HepG2 (cell line): ENCODE data around the gene RABEPK. TPM values are rescaled to one million over a fixed set of nuclear protein-coding genes. Genes with fewer than 3 reads are reported as not detected.

Experiments
- CREB1 ChIP-seq, 2 experiments: fragments of 450-650 bp in 1 of 2; IDR thresholded peaks; 2 replicates each; pipeline ENCODE4 v1.6.1; 2016 to 2017; ENCODE audit warnings: control low read depth in 1 of 2, mild to moderate bottlenecking in 1 of 2, missing compliant biosample characterization in 1 of 2, missing genetic modification characterization in 1 of 2
- CSRNP2 ChIP-seq: sonication (generic); formaldehyde crosslinking; conservative IDR thresholded peaks from 2 replicates; pipeline ENCODE4 v1.8.0; 2022; ENCODE audit warnings: low read depth, missing genetic modification reagents
- JUN ChIP-seq: sonication (generic); formaldehyde crosslinking; IDR thresholded peaks from 2 replicates; pipeline ENCODE4 v1.4.0; 2020; ENCODE audit warnings: mild to moderate bottlenecking, missing genetic modification reagents
- MIER2 ChIP-seq: IDR thresholded peaks from 2 replicates; pipeline ENCODE4 v1.6.1; 2016; ENCODE audit warnings: missing biosample characterization, missing genetic modification reagents
- POLR2G ChIP-seq: fragments of 200-400 bp; formaldehyde crosslinking; IDR thresholded peaks from 2 replicates; pipeline ENCODE4 v1.6.1; 2018; ENCODE audit warnings: mild to moderate bottlenecking, low read depth, low read length, moderate library complexity
- REST ChIP-seq, 2 experiments: IDR thresholded peaks; 2 replicates each; pipeline ENCODE4 v1.6.1; 2011 to 2012; ENCODE audit warnings: low read length in 2 of 2, borderline replicate concordance in 1 of 2, low read depth in 1 of 2, mild to moderate bottlenecking in 1 of 2, moderate library complexity in 1 of 2
- SALL1 ChIP-seq: sonication (generic); formaldehyde crosslinking; IDR thresholded peaks from 2 replicates; pipeline ENCODE4 v1.8.0; 2022; ENCODE audit warnings: mild to moderate bottlenecking, missing genetic modification reagents
- SNAI1 ChIP-seq: sonication (generic); formaldehyde crosslinking; IDR thresholded peaks from 2 replicates; pipeline ENCODE4 v1.5.0; 2020; ENCODE audit warnings: mild to moderate bottlenecking, missing genetic modification reagents, borderline replicate concordance
- TRIM22 ChIP-seq: fragments of 450-650 bp; IDR thresholded peaks from 2 replicates; pipeline ENCODE4 v1.6.1; 2017
- ZFP41 ChIP-seq: sonication (generic); formaldehyde crosslinking; IDR thresholded peaks from 2 replicates; pipeline ENCODE4 v1.4.0; 2020; ENCODE audit warnings: mild to moderate bottlenecking, missing genetic modification reagents, borderline replicate concordance
- ZFP90 ChIP-seq: sonication (generic); formaldehyde crosslinking; IDR thresholded peaks from 2 replicates; pipeline ENCODE4 v1.8.0; 2022; ENCODE audit warnings: missing genetic modification reagents, mild to moderate bottlenecking, inconsistent platforms, borderline replicate concordance
- ZHX1 ChIP-seq: sonication (generic); formaldehyde crosslinking; IDR thresholded peaks from 2 replicates; pipeline ENCODE4 v1.8.1; 2022; ENCODE audit warnings: low read depth, mild to moderate bottlenecking, missing genetic modification reagents
- ZNF101 ChIP-seq: sonication (generic); formaldehyde crosslinking; IDR thresholded peaks from 2 replicates; pipeline ENCODE4 v1.4.0; 2020; ENCODE audit warnings: mild to moderate bottlenecking, low read depth, missing genetic modification reagents, borderline replicate concordance
- polyA plus RNA-seq, 8 experiments: library from polyadenylated mRNA; depleted of rRNA in 3 of 8; stranded (reverse) in 7 of 8; unstranded in 1 of 8; fragments of >200 nt; fragmentation: Illumina TruSeq in 4 of 8; extraction: Trizol in 4 of 8; gene quantifications; 2 replicates each; pipeline versions ENCODE4 v1.2.1 to v1.2.3, GENCODE V29; 2011 to 2016; ENCODE audit warnings: low read depth in 4 of 8, missing spikeins in 1 of 8, mixed read lengths in 1 of 8; ENCODE audit not compliant: insufficient read depth in 1 of 8
- total RNA-seq, 5 experiments: library from RNA; depleted of rRNA; stranded (reverse); fragments of >200 nt; fragmentation: Illumina TruSeq; extraction: Trizol; gene quantifications; 2 replicates each; pipeline ENCODE4 v1.2.3, GENCODE V29; 2016; ENCODE audit warnings: low read depth in 1 of 5

The RABEPK gene
- total and polyA plus RNA-seq, 2 of the 13 experiments (the other 11 are each of a cell fraction or from before 2014, with no cell fraction given), result 75.5 to 90.0 TPM

- TF ChIP-seq CREB1 (IDR thresholded peaks at IDR 0.05) (peak; percentile 29; the same call in 1 of the 2 replicates), CREB1 (CRISPR knock-in tag; IDR thresholded peaks at IDR 0.05) (no peak), ZHX1 (CRISPR knock-in tag) (no peak), MIER2 (no peak), CSRNP2 (CRISPR knock-in tag) (no peak), SALL1 (CRISPR knock-in tag) (peak; percentile 75), ZFP41 (no peak), SNAI1 (0 out of 2 replicates have a peak, but pooled peaks have one; percentile 63), ZFP90 (CRISPR knock-in tag) (peak; percentile 54; the same call in 1 of the 2 replicates), JUN (0 out of 2 replicates have a peak, but pooled peaks have one; percentile 63), REST (IDR thresholded peaks at IDR 0.05; ENCODE audit: borderline replicate concordance in 1 of 2, low read depth in 1 of 2, low read length in 2 of 2) (no peak), POLR2G (peak; percentile 91), ZNF101 (CRISPR knock-in tag) (no peak), TRIM22 (no peak)
Measured at GRCh38 chr9:125261501-125262293, 61.4 kb downstream of the RABEPK start, which contains the start of gene GAPVD1 (continued).
